ENCODE measurements around the gene FOXA2. TPM values are rescaled to one million over a fixed set of nuclear protein-coding genes. Genes with fewer than 3 reads are reported as not detected.
A peak's percentile ranks its signal among the peaks of the same experiment; 100 is the strongest.

FOXA2 gene
- polyA plus RNA-seq (2013): not detected in 2 replicates

DNA sequence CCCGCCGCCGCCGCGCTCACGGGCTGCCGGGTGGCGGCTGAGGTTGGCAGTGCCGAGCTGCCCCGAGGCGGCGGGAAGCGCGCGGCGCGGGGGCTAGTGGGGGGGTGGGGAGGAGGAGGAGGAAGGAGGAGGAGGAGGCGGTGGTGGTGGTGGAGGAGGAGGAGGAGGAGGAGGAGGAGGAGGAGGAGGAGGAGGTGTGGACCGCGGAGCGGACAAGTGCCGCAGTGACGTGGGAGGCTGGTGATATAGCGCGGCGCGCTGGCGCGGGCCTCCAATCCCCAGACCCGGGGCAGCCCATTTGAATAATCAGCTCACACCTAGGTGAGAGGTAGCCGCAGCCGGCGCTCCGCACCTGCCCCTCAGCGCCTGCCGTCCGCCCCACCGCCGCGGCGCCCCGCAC is at the start of gene FOXA2:
Gene FOXA2, minus strand, starts transcription at position 51 of the 400 bp plus-strand sequence. CDS start 294 bp downstream, outside the sequence.
- Histone ChIP-seq H2AK5ac (ENCODE audit: low read length) (no peak within 1 kb of the TSS), H3K79me1 (ENCODE audit: low read length) (no peaks in the 10 kb centered on the region), H3K79me2 (ENCODE audit: control insufficient read depth, insufficient read depth, low read length, poor library complexity) (no peaks in the 10 kb centered on the region), H3K27me3 (ENCODE audit: insufficient read depth, low read length) (peaks cover 82% of the 10 kb centered on the region), H2BK12ac (ENCODE audit: low read length) (no peak within 1 kb of the TSS), H4K8ac (ENCODE audit: low read depth, low read length) (no peak within 1 kb of the TSS), H3K36me3 (ENCODE audit: control insufficient read depth in 1 of 2, insufficient read depth in 2 of 2, low read length in 2 of 2) (no peaks in the 10 kb centered on the region), H4K91ac (ENCODE audit: low read depth, low read length) (no peak within 1 kb of the TSS), H2BK120ac (ENCODE audit: insufficient read depth, low read length, poor library complexity) (no peak within 1 kb of the TSS), H3K14ac (ENCODE audit: low read length) (no peak within 1 kb of the TSS), H4K12ac (ENCODE audit: low read depth, low read length) (no peak within 1 kb of the TSS), H3K4me2 (ENCODE audit: low read length) (peak within 1 kb of the TSS; percentile 44), H3K4ac (ENCODE audit: low read depth, low read length) (no peak within 1 kb of the TSS), H2BK5ac (ENCODE audit: low read depth, low read length, poor library complexity) (no peak within 1 kb of the TSS), H3K4me1 (ENCODE audit: control insufficient read depth in 1 of 2, insufficient read depth in 2 of 2, low read length in 2 of 2) (peaks cover 0 to 3% of the 10 kb centered on the region in 2 experiments), H3K23ac (ENCODE audit: low read length) (no peak within 1 kb of the TSS), H3K4me3 (ENCODE audit: low read depth, low read length) (no peak within 1 kb of the TSS), H3K9ac (ENCODE audit: low read length) (no peak within 1 kb of the TSS), H3K9me3 (ENCODE audit: insufficient read depth, low read depth, low read length) (peaks cover 14% of the 10 kb centered on the region), H2AFZ (ENCODE audit: insufficient read depth, low read length, poor library complexity) (no peak within 1 kb of the TSS), H3K18ac (ENCODE audit: low read length) (no peak within 1 kb of the TSS), H3K27ac (ENCODE audit: low read depth, low read length) (no peak within 1 kb of the TSS)
- DNase-seq: no peak
- WGBS (ENCODE audit: extremely low coverage, insufficient coverage, insufficient read length): no CpG with 5 or more reads among the region's 42 CpGs

DNA sequence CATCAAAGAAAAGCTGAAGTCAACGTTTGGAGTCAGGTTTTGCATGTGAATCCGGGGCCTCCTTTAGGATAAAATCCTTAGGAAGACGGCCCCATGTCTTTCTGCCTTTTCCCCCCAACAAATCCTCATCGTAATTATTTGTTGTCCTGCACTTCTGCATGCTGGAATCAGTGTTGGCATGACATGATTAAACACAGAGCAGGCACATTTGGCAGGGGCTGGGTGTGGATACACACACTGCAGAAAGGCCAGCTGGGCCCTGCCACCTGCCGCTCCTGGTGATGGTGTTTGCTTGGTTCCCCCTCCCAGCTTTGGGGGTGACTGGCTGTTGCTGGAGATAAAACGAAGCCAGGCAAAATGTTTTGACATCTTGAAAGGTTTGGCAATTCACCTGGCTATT is 46.3 kb upstream of the FOXA2 start:
- Histone ChIP-seq H2BK12ac (ENCODE audit: low read length) (no peak overlapping the region), H4K91ac (ENCODE audit: low read depth, low read length) (no peak overlapping the region), H3K14ac (ENCODE audit: low read length) (no peak overlapping the region), H3K4me2 (ENCODE audit: low read length) (no peak overlapping the region), H3K27me3 (ENCODE audit: insufficient read depth, low read length) (no peaks in the 10 kb centered on the region), H3K9ac (ENCODE audit: low read length) (no peak overlapping the region), H3K4me1 (ENCODE audit: control insufficient read depth in 1 of 2, insufficient read depth in 2 of 2, low read length in 2 of 2) (no peaks in the 10 kb centered on the region), H3K23ac (ENCODE audit: low read length) (no peak overlapping the region), H2BK5ac (ENCODE audit: low read depth, low read length, poor library complexity) (no peak overlapping the region), H3K4me3 (ENCODE audit: low read depth, low read length) (no peak overlapping the region), H3K27ac (ENCODE audit: low read depth, low read length) (no peak overlapping the region), H4K8ac (ENCODE audit: low read depth, low read length) (no peak overlapping the region), H2AFZ (ENCODE audit: insufficient read depth, low read length, poor library complexity) (no peak overlapping the region), H3K36me3 (ENCODE audit: control insufficient read depth in 1 of 2, insufficient read depth in 2 of 2, low read length in 2 of 2) (no peaks in the 10 kb centered on the region), H3K18ac (ENCODE audit: low read length) (no peak overlapping the region), H3K79me1 (ENCODE audit: low read length) (no peaks in the 10 kb centered on the region), H3K4ac (ENCODE audit: low read depth, low read length) (no peak overlapping the region), H2BK120ac (ENCODE audit: insufficient read depth, low read length, poor library complexity) (no peak overlapping the region), H2AK5ac (ENCODE audit: low read length) (no peak overlapping the region), H3K9me3 (ENCODE audit: insufficient read depth, low read depth, low read length) (no peaks in the 10 kb centered on the region), H3K79me2 (ENCODE audit: control insufficient read depth, insufficient read depth, low read length, poor library complexity) (no peaks in the 10 kb centered on the region), H4K12ac (ENCODE audit: low read depth, low read length) (no peak overlapping the region)
- WGBS (ENCODE audit: extremely low coverage, insufficient coverage, insufficient read length): no CpG with 5 or more reads among the region's 6 CpGs
- no peak for DNase-seq

DNA sequence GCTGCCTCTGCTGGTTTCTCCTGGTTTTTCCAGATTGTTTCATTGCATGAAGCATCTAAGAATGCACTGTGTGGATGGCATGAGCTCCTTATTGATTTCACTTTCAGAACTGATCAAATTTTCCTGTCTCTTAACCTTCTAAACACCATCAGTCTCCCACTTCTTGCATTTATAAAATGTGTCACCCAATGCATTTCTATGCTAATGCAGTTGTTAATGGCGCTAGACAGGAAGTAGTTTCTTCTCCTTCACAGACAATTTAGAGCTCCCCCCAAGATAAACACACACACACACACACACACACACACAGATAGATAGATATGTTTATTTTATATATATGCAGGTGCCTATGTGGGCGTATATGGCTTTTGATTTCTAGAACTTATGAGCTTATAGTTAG is 45.6 kb upstream of the FOXA2 start:
- H3K4me2 ChIP-seq (ENCODE audit: low read length): no peak overlapping the region
- no peak overlapping the region for H3K14ac ChIP-seq (ENCODE audit: low read length)
- no peak overlapping the region for H4K8ac ChIP-seq (ENCODE audit: low read depth, low read length)
- no peak overlapping the region for H3K4ac ChIP-seq (ENCODE audit: low read depth, low read length)
- no peak overlapping the region for H2BK5ac ChIP-seq (ENCODE audit: low read depth, low read length, poor library complexity)
- no peak overlapping the region for H4K91ac ChIP-seq (ENCODE audit: low read depth, low read length)
- WGBS (ENCODE audit: extremely low coverage, insufficient coverage, insufficient read length): no CpG with 5 or more reads among the region's 2 CpGs
- H3K23ac ChIP-seq (ENCODE audit: low read length): no peak overlapping the region
- no peak overlapping the region for H2BK120ac ChIP-seq (ENCODE audit: insufficient read depth, low read length, poor library complexity)
- H2BK12ac ChIP-seq (ENCODE audit: low read length): no peak overlapping the region
- no peak overlapping the region for H3K27ac ChIP-seq (ENCODE audit: low read depth, low read length)
- H3K18ac ChIP-seq (ENCODE audit: low read length): no peak overlapping the region
- H2AFZ ChIP-seq (ENCODE audit: insufficient read depth, low read length, poor library complexity): no peak overlapping the region
- H3K9me3 ChIP-seq (ENCODE audit: insufficient read depth, low read depth, low read length): no peaks in the 10 kb centered on the region
- H3K4me1 ChIP-seq (ENCODE audit: control insufficient read depth in 1 of 2, insufficient read depth in 2 of 2, low read length in 2 of 2): no peaks in the 10 kb centered on the region
- H3K79me2 ChIP-seq (ENCODE audit: control insufficient read depth, insufficient read depth, low read length, poor library complexity): no peaks in the 10 kb centered on the region
- no peaks in the 10 kb centered on the region for H3K79me1 ChIP-seq (ENCODE audit: low read length)
- no peaks in the 10 kb centered on the region for H3K27me3 ChIP-seq (ENCODE audit: insufficient read depth, low read length)
- H3K9ac ChIP-seq (ENCODE audit: low read length): no peak overlapping the region
- H4K12ac ChIP-seq (ENCODE audit: low read depth, low read length): no peak overlapping the region
- H2AK5ac ChIP-seq (ENCODE audit: low read length): no peak overlapping the region
- no peaks in the 10 kb centered on the region for H3K36me3 ChIP-seq (ENCODE audit: control insufficient read depth in 1 of 2, insufficient read depth in 2 of 2, low read length in 2 of 2)
- H3K4me3 ChIP-seq (ENCODE audit: low read depth, low read length): no peak overlapping the region
- DNase-seq: no peak

DNA sequence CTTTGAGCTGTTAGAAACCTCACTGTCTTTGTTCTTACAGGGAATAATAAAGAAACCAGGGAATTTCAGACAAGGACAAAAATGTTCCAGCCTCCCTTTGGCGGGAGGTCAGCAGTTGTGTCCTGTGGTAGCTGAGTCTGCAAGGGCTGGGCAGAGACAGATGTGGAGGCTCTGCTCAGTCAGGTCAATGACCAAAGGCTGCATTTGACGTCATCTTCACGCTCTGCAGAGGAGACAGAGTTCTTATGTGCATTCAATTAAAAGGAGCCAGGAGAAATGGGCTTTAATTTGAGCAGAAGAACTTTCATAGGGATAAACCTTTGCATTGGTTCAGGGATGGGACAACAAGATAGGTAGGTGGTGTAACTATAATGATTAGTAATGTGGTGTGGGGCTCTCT is 45.1 kb upstream of the FOXA2 start:
- no CpG with 5 or more reads among the region's 3 CpGs for WGBS (ENCODE audit: extremely low coverage, insufficient coverage, insufficient read length)
- Histone ChIP-seq H3K36me3 (ENCODE audit: control insufficient read depth in 1 of 2, insufficient read depth in 2 of 2, low read length in 2 of 2) (no peaks in the 10 kb centered on the region), H3K14ac (ENCODE audit: low read length) (no peak overlapping the region)

More for the DNA sequence above, 45.1 kb upstream of the FOXA2 start:
- no peak overlapping the region for H3K23ac ChIP-seq (ENCODE audit: low read length)
- no peak overlapping the region for H4K8ac ChIP-seq (ENCODE audit: low read depth, low read length)
- H3K4ac ChIP-seq (ENCODE audit: low read depth, low read length): no peak overlapping the region
- H4K12ac ChIP-seq (ENCODE audit: low read depth, low read length): no peak overlapping the region
- H2AK5ac ChIP-seq (ENCODE audit: low read length): no peak overlapping the region
- H3K79me2 ChIP-seq (ENCODE audit: control insufficient read depth, insufficient read depth, low read length, poor library complexity): no peaks in the 10 kb centered on the region
- no peak overlapping the region for H3K27ac ChIP-seq (ENCODE audit: low read depth, low read length)
- no peak overlapping the region for H3K9ac ChIP-seq (ENCODE audit: low read length)
- H3K79me1 ChIP-seq (ENCODE audit: low read length): no peaks in the 10 kb centered on the region
- H4K91ac ChIP-seq (ENCODE audit: low read depth, low read length): no peak overlapping the region
- H2AFZ ChIP-seq (ENCODE audit: insufficient read depth, low read length, poor library complexity): no peak overlapping the region
- H3K4me1 ChIP-seq (ENCODE audit: control insufficient read depth in 1 of 2, insufficient read depth in 2 of 2, low read length in 2 of 2): no peaks in the 10 kb centered on the region
- H3K18ac ChIP-seq (ENCODE audit: low read length): no peak overlapping the region
- DNase-seq: no peak
- no peaks in the 10 kb centered on the region for H3K27me3 ChIP-seq (ENCODE audit: insufficient read depth, low read length)
- H2BK12ac ChIP-seq (ENCODE audit: low read length): no peak overlapping the region
- no peak overlapping the region for H2BK120ac ChIP-seq (ENCODE audit: insufficient read depth, low read length, poor library complexity)
- H3K4me3 ChIP-seq (ENCODE audit: low read depth, low read length): no peak overlapping the region
- no peaks in the 10 kb centered on the region for H3K9me3 ChIP-seq (ENCODE audit: insufficient read depth, low read depth, low read length)
- H2BK5ac ChIP-seq (ENCODE audit: low read depth, low read length, poor library complexity): no peak overlapping the region
- H3K4me2 ChIP-seq (ENCODE audit: low read length): no peak overlapping the region

All from trophoblast cell (in vitro differentiated cells and primary cell).